Measurements from ENCODE around the gene PRPS2.
A peak's percentile ranks its signal among the peaks of the same experiment; 100 is the strongest.

The PRPS2 gene

DNA sequence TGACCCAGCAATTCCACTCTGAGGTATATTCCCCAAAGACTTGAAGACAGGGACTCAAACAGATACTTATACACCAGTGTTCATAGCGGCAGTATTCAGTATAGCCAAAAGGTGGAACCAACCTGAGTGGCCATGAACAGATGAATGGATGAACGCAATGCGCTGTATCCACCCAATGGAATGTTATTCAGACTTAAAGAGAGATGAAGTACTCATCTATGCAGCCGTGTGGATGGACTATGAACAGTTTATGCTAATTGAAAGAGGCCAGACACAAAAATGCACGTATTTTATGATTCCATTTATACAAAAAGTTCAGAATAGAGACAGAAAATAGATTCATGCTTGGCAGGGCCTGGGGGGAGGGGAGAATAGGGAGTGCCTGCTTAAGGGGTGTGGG lies 26.3 kb downstream of the PRPS2 start:
- DNase-seq, result no peak

DNA sequence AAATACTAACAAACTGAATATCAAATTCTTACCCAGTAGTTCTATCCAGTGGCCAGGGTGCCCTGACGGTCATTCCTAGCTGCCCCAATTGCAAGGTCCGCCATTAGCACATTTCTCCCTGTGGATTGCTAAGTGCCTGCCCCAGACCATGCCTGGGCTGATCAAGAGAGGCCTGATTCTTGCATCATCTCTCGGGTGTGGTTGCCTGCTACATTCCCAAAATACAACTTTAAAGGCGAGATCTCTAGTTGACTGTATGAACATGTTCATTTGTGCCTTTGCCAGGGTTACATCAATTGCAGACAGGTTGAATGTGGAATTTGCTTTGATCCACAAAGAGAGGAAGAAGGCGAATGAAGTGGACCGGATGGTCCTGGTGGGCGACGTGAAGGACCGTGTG lies 28.0 kb downstream of the PRPS2 start:
- DNase-seq, result no peak

DNA sequence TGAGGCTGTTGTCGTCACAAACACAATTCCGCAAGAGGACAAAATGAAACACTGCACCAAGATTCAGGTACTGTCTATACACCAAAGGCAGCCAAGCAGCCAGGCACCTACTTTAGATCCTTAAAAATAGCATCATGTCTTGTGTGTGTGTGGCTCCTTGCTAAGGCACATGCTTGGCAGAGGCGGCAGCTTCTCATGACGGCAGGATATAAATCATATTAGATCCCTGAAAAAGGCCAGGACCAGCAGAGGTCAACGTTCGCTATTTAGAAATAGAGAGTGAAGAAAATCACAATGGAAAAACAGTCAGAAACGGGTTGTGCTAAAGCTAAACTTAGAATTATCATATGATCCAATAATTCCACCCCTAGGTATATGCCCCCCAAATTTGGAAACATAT lies 29.5 kb downstream of the PRPS2 start:
- DNase-seq, result no peak

DNA sequence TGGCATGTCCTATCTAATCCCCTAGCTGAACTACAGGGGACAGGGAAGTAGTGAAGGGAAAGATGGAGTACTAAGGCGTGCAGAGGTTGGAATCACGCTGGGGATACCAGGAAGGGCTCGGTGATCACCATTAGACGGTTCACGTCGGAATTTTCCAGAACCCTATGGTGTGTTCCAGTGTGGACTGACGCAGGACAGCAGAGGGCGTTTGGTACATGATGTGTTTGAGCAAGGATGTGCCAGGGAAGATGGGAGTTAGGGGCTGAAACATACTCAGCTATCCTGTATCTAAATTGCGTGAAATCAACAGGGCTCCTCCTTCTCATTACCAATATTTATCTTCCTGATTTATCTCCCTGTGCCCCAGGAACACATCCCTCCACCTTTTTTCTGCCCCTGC lies 33.7 kb downstream of the PRPS2 start:
- no peak for DNase-seq

DNA sequence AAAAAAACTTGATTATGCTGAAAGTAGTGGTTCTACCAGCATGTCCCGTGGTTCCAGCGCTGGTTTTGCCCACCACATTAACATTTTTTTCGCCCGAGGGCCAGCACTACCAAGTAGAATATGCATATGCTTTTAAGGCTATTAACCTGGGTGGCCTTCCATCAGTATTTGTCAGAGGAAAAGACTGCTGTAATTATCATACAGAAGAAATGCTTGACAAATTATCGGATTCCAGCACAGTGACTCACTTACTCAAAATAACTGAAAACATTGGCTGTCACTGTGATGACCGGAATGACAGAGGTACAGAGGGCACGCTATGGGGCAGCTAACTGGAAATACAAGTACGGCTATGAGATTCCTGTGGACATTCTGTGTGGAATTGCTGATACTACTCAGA lies 34.6 kb downstream of the PRPS2 start:
- no peak for DNase-seq

DNA sequence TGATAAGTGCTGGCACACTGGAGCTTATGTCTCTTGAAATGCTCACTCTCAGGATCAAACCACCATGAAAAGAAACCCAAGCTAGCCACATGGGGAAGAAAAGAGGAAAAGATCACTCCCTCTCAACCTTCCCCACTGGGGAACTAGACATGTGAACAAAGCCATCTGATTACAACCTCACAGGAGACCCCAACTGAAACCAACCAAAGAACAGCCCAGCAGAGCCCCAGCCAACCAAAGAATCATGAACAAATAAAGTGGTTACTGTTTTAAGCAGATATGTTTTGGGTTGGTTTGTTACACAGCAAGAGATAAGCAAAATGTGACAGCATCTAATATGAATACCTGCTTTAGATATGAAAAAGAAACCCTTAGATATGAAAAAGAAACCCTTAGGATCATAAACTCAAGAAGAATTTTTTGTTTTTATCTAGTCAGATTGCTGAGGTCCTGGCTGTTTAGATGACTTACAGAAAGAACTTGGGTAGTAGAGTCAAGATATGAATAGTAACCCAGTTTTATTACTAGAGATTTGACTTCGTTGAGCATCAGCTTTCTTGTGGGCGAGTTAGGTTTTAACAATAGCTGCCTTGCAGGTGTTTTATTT lies 52.0 kb downstream of the PRPS2 start:
- no peak for DNase-seq

DNA sequence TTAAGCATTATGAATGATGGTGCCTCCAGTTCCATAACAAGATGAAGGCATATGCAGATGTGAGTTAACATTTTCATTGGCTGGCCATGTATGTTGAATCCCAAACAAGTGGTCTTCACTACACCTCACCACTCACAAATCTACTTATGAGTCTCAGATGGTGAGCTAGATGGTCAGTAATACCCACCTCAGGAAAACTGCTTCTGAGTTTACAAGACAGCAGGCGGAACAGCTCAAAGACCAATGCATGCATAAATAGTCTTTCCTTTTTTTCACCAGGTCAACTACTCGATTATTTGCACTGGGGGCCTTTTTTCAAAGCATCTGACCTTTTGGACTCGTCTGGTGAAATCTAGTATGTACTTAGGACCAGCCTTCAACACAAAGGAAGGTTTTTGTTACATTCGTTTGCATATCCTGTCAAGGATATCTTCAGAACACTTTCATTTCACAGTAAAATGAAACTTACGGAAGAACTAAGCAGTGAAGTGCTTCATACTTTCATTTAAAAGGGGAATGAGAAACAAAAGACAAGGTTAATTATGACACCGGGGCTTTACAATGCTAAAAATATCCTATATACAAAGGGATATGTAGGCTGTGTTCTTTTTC lies 52.6 kb downstream of the PRPS2 start:
- no peak for DNase-seq

DNA sequence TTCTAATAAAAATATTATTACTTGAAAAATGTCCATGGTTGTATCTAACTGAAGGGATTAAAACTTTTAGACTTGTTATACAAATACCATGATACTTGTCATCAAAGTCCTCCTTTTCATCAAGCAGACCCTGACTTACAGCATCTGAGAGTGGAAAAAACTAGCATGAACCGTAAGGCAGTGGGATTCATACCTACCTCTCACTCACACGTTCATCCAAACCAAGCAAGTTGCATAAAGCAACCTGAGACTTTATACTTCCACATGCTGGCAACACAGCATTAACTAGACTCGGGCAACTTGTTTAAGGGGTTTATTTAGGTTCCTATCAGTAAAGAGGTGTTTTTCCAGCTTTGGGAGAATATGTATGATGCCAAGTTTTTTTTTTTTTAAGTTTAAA lies 53.1 kb downstream of the PRPS2 start:
- no peak for DNase-seq

DNA sequence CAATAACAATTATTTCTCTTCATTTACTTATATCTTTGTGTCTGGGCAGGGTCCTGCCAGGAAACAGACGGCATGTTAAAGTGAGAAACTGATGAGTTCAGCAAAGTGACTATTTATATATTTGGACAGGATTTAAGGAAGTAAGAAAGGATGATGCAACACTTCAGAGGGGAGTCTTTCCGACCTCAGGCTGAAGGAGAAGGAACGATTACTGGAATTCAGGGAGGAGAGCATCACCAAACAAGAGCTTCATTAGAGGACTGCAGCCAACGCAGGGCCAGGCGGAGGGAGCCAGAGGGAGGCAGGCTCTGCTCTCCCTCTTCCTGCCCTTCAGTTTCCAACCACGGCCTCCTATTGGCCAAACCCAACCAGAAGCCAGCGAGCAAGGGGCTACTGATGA lies 74.1 kb downstream of the PRPS2 start:
- peak in 1 of 14 donors; percentile 0 for DNase-seq

DNA sequence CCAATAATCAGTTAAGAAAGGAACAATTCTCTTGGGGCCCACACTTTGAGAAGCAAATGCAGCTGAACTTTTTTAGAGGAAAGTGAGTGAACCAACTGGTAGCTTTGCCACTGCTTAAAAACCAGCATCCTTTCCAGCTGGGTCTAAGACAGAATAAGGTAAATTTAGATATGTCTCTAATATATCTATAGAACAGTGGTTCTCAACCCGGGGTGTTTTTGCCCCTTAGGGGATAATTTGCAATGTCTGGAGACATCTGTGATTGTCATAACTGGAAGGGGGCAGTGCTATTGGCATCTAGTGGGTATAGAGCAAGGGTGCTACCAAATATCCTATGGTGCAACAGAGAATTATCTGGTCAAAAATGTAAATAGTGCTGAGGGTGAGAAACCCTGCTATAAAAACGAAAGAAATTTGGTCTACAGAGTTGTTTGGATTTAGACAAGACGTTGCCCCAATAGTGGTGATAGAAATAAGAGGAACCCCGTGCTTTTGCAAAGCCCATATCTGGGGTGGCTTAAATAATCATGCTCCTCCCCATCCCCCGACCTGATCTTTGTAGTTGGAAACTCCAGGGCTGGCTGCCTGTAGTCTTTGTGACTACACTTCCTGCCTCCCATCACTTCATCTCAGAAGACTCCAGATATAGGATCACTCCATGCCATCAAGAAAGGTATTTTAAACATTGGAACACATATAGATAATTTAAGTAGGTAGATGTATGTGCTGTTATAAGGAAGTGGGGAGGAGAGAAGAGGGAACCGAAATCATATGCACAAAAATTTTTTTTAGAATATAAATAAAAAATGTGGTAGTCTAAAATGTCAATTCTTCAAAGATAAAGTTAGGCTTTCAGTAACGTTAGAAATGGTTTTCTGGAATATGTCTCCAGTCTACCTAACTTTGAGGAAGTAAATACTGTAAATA lies 75.5 kb downstream of the PRPS2 start, which contains the start of gene TLR7:
Gene TLR7 (plus strand): TSS at position 622 of the 927 bp plus-strand sequence. CDS start 507 bp downstream, outside the sequence.
- DNase-seq, result peak in 1 of 14 donors; percentile 0

DNA sequence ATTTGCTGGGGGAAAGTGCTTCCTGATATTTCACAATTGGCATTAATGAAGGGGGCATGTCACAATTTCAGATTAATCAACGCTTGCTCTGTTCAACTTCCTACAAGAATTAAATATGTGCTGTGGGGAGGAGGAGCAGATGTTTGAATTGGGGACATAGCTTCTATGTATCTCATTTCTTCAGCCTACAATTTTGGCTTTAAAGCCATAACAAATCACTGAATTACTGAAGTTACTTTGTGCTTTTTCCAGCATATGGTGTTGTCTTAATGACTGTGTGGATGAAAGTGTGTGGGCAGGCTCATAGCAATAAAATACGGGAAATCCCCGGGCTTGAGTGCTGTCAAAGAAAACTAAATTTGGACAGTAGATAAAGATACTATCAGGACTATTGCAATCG lies 76.5 kb downstream of the PRPS2 start:
- DNase-seq, result no peak

DNA sequence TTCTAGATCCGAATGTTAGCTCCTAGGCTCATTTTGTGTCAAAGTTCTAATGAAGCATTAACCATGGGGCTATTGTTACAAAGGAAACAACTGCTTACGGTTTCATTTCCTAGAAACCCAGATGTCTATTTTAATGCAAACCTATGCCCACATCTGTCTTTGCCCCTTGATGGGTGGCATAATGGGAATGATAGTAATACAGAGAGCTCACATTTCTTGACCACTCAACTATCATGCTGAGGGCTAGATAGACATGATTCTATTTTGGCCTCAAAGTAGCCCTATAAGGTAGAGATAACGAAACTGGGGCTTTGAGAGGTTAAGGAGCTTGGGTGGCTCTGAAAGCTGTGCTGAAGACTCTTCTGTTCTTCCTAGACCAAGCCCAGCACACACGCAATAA lies 77.5 kb downstream of the PRPS2 start:
- DNase-seq, result no peak

DNA sequence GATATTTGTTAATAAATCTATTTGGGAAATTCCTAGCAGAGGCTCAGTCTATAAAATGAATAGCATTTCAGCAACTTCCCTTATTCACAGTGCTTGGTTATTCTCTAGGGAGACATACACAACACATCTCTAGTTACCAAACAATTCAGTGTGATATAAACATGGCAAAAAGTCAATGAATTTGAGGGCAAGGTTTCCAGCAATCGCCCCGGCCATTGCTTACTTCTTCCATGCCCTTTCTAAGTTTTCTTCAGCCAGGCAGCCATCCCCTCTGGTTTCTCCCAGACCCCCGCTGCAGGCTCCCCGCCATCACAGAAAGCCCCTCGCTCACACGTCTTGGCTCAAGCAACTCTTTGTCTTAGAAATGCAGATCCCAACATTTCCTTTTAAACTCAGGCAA lies 80.0 kb downstream of the PRPS2 start:
- no peak for DNase-seq

DNA sequence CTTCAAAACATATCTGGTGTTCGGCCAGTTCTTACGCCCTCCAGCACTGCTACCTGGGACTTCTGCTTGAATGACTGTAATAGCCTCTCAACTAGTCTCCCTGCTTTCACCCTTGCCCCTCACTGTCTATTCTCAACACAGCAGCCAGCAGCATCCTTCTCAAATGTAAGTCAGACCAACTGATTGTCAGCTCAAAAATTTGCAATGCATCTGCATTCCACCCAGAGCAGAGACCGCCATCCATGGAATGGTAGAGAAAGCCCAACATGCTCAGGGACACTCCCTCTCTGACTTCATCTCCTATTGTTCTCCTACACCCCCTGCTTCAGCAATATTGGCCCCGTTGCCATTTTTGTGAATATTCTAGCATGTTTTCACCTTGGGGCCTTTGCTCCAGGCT lies 81.5 kb downstream of the PRPS2 start:
- DNase-seq, result no peak

Measured in C1 segment of cervical spinal cord (tissue), 14 donors.